Neuronal stem cell (in vitro differentiated cells): ENCODE results near the gene MT1E.
"Not testable (repeated sequence)": the region's sequence is repeated elsewhere in the genome, so short reads cannot be mapped to it uniquely, and the experiment has no call there.

Source experiments
- DNase-seq: peaks from one replicate; pipeline ENCODE4 v3.0.0-alpha.2; 2013; ENCODE audit warnings: low spot score
- H2AFZ ChIP-seq: one replicate; pipeline ENCODE4 v1.6.1; 2013; ENCODE audit warnings: mild to moderate bottlenecking, low read length, inconsistent platforms
- H2AK5ac ChIP-seq: 2 replicates; pipeline ENCODE4 v1.6.1; 2013; ENCODE audit warnings: low read depth, mild to moderate bottlenecking, inconsistent platforms, low read length, moderate library complexity, mixed read lengths
- H2BK120ac ChIP-seq: 2 replicates; pipeline ENCODE4 v1.6.1; 2013; ENCODE audit warnings: low read depth, mild to moderate bottlenecking, inconsistent platforms, low read length, moderate library complexity, mixed read lengths
- H2BK12ac ChIP-seq: one replicate; pipeline ENCODE4 v1.6.1; 2013; ENCODE audit warnings: low read length, inconsistent platforms
- H2BK15ac ChIP-seq: 2 replicates; pipeline ENCODE4 v1.6.1; 2013; ENCODE audit warnings: mild to moderate bottlenecking, low read length, inconsistent platforms, mixed read lengths
- H2BK5ac ChIP-seq: one replicate; pipeline ENCODE4 v1.6.1; 2013; ENCODE audit warnings: inconsistent platforms, mild to moderate bottlenecking, low read length, moderate library complexity
- H3K14ac ChIP-seq: one replicate; pipeline ENCODE4 v1.6.1; 2013; ENCODE audit warnings: low read length, inconsistent platforms
- H3K18ac ChIP-seq: 2 replicates; pipeline ENCODE4 v1.6.1; 2013; ENCODE audit warnings: low read length, inconsistent platforms
- H3K23ac ChIP-seq: 2 replicates; pipeline ENCODE4 v1.6.1; 2013; ENCODE audit warnings: low read depth, mild to moderate bottlenecking, mixed read lengths, low read length, inconsistent platforms; ENCODE audit not compliant: poor library complexity
- H3K27ac ChIP-seq: replicated peaks from 3 replicates; pipeline ENCODE4 v1.5.1; 2013; ENCODE audit warnings: low read length, inconsistent platforms
- H3K27me3 ChIP-seq, 3 experiments: 2 replicates each; pipeline ENCODE4 v1.6.1; 2013; ENCODE audit warnings: low read length in 3 of 3, mild to moderate bottlenecking in 2 of 3, inconsistent platforms in 1 of 3, low read depth in 1 of 3, mixed read lengths in 1 of 3, moderate library complexity in 1 of 3; ENCODE audit not compliant: control insufficient read depth in 3 of 3, insufficient read depth in 3 of 3
- H3K36me3 ChIP-seq, 2 donors: replicated peaks in 1 of 2; 2 replicates each; pipeline ENCODE4 v1.6.1; 2013; ENCODE audit warnings: low read length in 2 of 2; ENCODE audit not compliant: control insufficient read depth in 2 of 2, insufficient read depth in 2 of 2
- H3K4ac ChIP-seq: 2 replicates; pipeline ENCODE4 v1.6.1; 2013; ENCODE audit warnings: inconsistent platforms, mild to moderate bottlenecking, low read length, moderate library complexity
- H3K4me1 ChIP-seq, 2 donors: 1 replicate in 1 of 2; 2 replicates in 1 of 2; pipeline ENCODE4 v1.6.1; 2013; ENCODE audit warnings: low read length in 2 of 2, low read depth in 1 of 2; ENCODE audit not compliant: control insufficient read depth in 2 of 2, insufficient read depth in 1 of 2
- H3K4me2 ChIP-seq: one replicate; pipeline ENCODE4 v1.6.1; 2013; ENCODE audit warnings: mild to moderate bottlenecking, low read length, inconsistent platforms; ENCODE audit not compliant: insufficient read depth, poor library complexity, severe bottlenecking
- H3K4me3 ChIP-seq, 2 donors: 2 replicates each; pipeline ENCODE4 v1.5.1; 2013; ENCODE audit warnings: low read length in 2 of 2, mild to moderate bottlenecking in 2 of 2, inconsistent platforms in 1 of 2, moderate library complexity in 1 of 2
- H3K79me1 ChIP-seq: one replicate; pipeline ENCODE4 v1.6.1; 2013; ENCODE audit warnings: low read depth, mild to moderate bottlenecking, inconsistent platforms, low read length, moderate library complexity
- H3K9ac ChIP-seq: one replicate; pipeline ENCODE4 v1.6.1; 2013; ENCODE audit warnings: mild to moderate bottlenecking, low read depth, low read length, inconsistent platforms; ENCODE audit not compliant: poor library complexity
- H3K9me3 ChIP-seq, 2 donors: replicated peaks in 1 of 2; 2 replicates each; pipeline versions ENCODE3 to v1.6.1; 2013; ENCODE audit warnings: low read length in 2 of 2, mild to moderate bottlenecking in 2 of 2, inconsistent platforms in 1 of 2, low read depth in 1 of 2, mixed read lengths in 1 of 2, moderate library complexity in 1 of 2; ENCODE audit not compliant: control insufficient read depth in 2 of 2, insufficient read depth in 1 of 2
- H4K8ac ChIP-seq: one replicate; pipeline ENCODE4 v1.6.1; 2013; ENCODE audit warnings: low read depth, mild to moderate bottlenecking, inconsistent platforms, low read length, moderate library complexity
- H4K91ac ChIP-seq: one replicate; pipeline ENCODE4 v1.6.1; 2013; ENCODE audit warnings: low read length, low read depth, mild to moderate bottlenecking, inconsistent platforms; ENCODE audit not compliant: poor library complexity
- WGBS, 2 donors: extraction: QIAGEN DNeasy Blood & Tissue Kit; methylation state at CpG; one replicate each; pipeline ENCODE4 v1.1.7; 2013; ENCODE audit warnings: missing lambda C conversion rate in 2 of 2, mixed read lengths in 1 of 2; ENCODE audit not compliant: insufficient read length in 2 of 2, insufficient replicate concordance in 1 of 2; ENCODE audit errors: extremely low coverage in 2 of 2; 5-methylcytosine and 5-hydroxymethylcytosine counted together

Gene MT1E

DNA sequence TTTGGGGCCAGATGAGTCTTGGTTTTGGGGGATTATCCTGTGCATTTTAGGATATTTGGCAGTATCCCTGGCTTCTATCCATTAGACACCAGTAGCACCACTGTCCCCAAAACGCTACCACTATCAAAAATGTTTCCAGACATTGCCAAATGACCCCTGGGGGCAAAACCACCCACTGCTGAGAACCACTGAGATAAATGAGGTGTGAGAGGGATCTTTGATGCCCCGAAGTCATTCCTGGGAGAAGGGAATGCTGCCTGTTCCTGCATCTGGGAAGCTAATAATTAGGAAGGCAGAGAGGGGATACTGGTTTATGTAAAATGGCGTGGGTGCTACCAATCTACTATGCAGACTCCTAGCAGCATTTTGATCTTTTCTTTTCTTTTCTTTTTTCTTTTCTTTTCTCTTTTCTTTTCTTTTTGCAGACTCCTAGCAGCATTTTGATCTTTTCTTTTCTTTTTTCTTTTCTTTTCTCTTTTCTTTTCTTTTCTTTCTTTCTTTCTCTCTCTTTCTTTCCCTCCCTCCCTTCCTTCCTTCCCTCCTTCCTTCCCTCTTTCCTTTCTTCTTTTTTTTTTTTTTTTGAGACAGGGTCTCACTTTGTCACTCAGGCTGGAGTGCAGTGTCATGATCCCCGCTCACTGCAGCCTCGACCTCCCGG is 45.1 kb upstream of the MT1E start:
- DNase-seq: no peak
- H2BK120ac ChIP-seq: no peak overlapping the region
- no CpG with 5 or more reads among the region's 6 CpGs for WGBS, 2 donors

DNA sequence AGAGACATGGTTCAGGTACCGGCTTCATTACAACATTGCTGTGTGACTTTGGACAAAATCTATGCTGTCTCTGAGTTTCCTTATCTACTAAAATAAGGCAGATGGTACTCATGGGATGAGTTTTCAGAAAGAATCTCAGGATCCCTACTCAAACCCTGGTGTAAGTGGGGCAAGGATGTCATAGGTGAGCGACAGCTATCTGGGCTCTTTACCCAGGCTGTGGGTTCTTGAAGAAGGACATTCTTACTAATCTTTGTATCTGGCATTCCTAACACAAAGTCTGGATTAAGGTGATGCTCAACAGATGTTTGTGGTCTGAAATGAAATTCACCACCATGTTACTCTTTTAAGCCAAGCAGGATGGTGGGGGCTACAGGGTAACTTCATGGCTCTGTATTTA is 42.7 kb upstream of the MT1E start:
- not testable (repeated sequence) for H4K8ac ChIP-seq, H3K23ac ChIP-seq, H3K27ac ChIP-seq, H2AFZ ChIP-seq, H3K9me3 ChIP-seq, H3K9ac ChIP-seq, H3K18ac ChIP-seq, H3K4ac ChIP-seq, H3K36me3 ChIP-seq, H3K79me1 ChIP-seq, H3K4me3 ChIP-seq, H2BK12ac ChIP-seq, H2BK120ac ChIP-seq, H2AK5ac ChIP-seq, DNase-seq, H4K91ac ChIP-seq, H3K4me2 ChIP-seq, H2BK15ac ChIP-seq, H3K14ac ChIP-seq, H3K4me1 ChIP-seq, H2BK5ac ChIP-seq
- WGBS, 2 donors: no CpG with 5 or more reads among the region's 2 CpGs
- peaks cover 0 to 18% (median 7%) of the 10 kb centered on the region in 3 experiments for H3K27me3 ChIP-seq

More for the DNA sequence above, 45.1 kb upstream of the MT1E start:
- Histone ChIP-seq H3K79me1 (peaks cover 2% of the 10 kb centered on the region), H3K4me2 (no peak overlapping the region), H3K4me1 (peaks cover 0 to 2% of the 10 kb centered on the region in 2 donors), H2AFZ (no peak overlapping the region), H3K36me3 (no peaks in the 10 kb centered on the region), H3K18ac (no peak overlapping the region), H2BK12ac (no peak overlapping the region), H3K27ac (no peak overlapping the region), H2BK15ac (no peak overlapping the region), H2BK5ac (no peak overlapping the region), H3K27me3 (peaks cover 0 to 4% (median 0%) of the 10 kb centered on the region in 3 experiments), H4K91ac (no peak overlapping the region), H2AK5ac (no peak overlapping the region), H3K4me3 (no peak overlapping the region), H3K9me3 (no peaks in the 10 kb centered on the region), H3K4ac (no peak overlapping the region), H3K9ac (no peak overlapping the region), H3K23ac (no peak overlapping the region), H3K14ac (no peak overlapping the region), H4K8ac (no peak overlapping the region)

- DNase-seq: no peak
- no CpG with 5 or more reads among the region's 11 CpGs for WGBS, 2 donors
- Histone ChIP-seq H3K4me1 (peaks cover 0 to 2% of the 10 kb centered on the region in 2 donors), H2AK5ac (no peak overlapping the region), H3K27me3 (peaks cover 0 to 24% (median 12%) of the 10 kb centered on the region in 3 experiments), H3K27ac (no peak overlapping the region), H3K9me3 (no peaks in the 10 kb centered on the region), H2BK15ac (no peak overlapping the region), H2AFZ (no peak overlapping the region), H3K4me2 (no peak overlapping the region), H3K9ac (no peak overlapping the region), H2BK120ac (no peak overlapping the region), H3K18ac (no peak overlapping the region), H3K36me3 (no peaks in the 10 kb centered on the region), H3K4ac (no peak overlapping the region), H3K14ac (no peak overlapping the region), H3K23ac (no peak overlapping the region), H2BK5ac (no peak overlapping the region), H4K91ac (no peak overlapping the region), H2BK12ac (no peak overlapping the region), H3K79me1 (no peaks in the 10 kb centered on the region), H4K8ac (no peak overlapping the region), H3K4me3 (no peak overlapping the region)
Measured at GRCh38 chr16:56583351-56584168, 42.0 kb upstream of the MT1E start.

DNA sequence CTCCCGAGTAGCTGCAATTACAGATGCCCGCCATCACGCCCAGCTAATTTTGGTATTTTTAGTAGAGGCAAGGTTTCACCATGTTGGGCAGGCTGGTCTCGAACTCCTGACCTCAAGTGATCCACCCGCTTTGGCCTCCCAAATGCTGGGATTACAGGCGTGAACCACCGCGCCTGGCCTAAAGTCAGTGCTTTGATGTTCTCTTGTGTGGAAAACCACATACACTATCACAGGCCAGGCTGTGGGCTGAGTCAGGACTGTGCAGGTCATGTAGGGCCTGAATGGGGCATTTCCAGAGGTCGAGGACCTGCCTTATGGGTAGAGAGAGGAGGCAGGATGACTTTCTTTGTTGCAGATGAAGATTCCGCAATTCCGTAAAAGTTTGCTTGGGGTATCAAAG is 41.3 kb upstream of the MT1E start:
- H2BK120ac ChIP-seq: no peak overlapping the region
- H3K9me3 ChIP-seq: no peaks in the 10 kb centered on the region
- H4K8ac ChIP-seq: no peak overlapping the region
- H3K4me1 ChIP-seq: peaks cover 0 to 6% of the 10 kb centered on the region in 2 donors
- no peak overlapping the region for H3K4ac ChIP-seq
- H2AFZ ChIP-seq: no peak overlapping the region
- no peaks in the 10 kb centered on the region for H3K79me1 ChIP-seq
- no peak overlapping the region for H4K91ac ChIP-seq
- H3K27me3 ChIP-seq: peaks cover 3 to 32% (median 20%) of the 10 kb centered on the region in 3 experiments
- DNase-seq: no peak
- WGBS, 2 donors: no CpG with 5 or more reads among the region's 11 CpGs
- H2BK5ac ChIP-seq: no peak overlapping the region
- H3K27ac ChIP-seq: no peak overlapping the region
- H2BK15ac ChIP-seq: no peak overlapping the region
- no peak overlapping the region for H3K14ac ChIP-seq
- no peak overlapping the region for H2BK12ac ChIP-seq
- H3K23ac ChIP-seq: no peak overlapping the region
- H3K4me3 ChIP-seq: no peak overlapping the region
- H2AK5ac ChIP-seq: no peak overlapping the region
- H3K18ac ChIP-seq: no peak overlapping the region
- H3K9ac ChIP-seq: no peak overlapping the region
- H3K36me3 ChIP-seq: no peaks in the 10 kb centered on the region
- no peak overlapping the region for H3K4me2 ChIP-seq
